Raji (cell line): ENCODE measurements around the gene ENTPD1.

Experiments used
- POLR2A ChIP-seq: IDR thresholded peaks from 2 replicates; pipeline ENCODE4 v1.6.1; 2011; ENCODE audit warnings: low read depth, low read length, control low read depth; ENCODE audit not compliant: insufficient read depth

Gene ENTPD1

GRCh38 chr10:95818010-95818409 lies 62.0 kb downstream of the ENTPD1 start:
- no peak for TF ChIP-seq POLR2A

- no peak for TF ChIP-seq POLR2A
These were observed 62.7 kb downstream of the ENTPD1 start for GRCh38 chr10:95818668-95819067.

- no peak for TF ChIP-seq POLR2A
These were observed 63.8 kb downstream of the ENTPD1 start for GRCh38 chr10:95819620-95820329.

GRCh38 chr10:95820363-95820762 lies 64.4 kb downstream of the ENTPD1 start:
- no peak for TF ChIP-seq POLR2A

- no peak for TF ChIP-seq POLR2A
These were observed 65.8 kb downstream of the ENTPD1 start for GRCh38 chr10:95821720-95822119.

- no peak for TF ChIP-seq POLR2A
These were observed 74.1 kb downstream of the ENTPD1 start for GRCh38 chr10:95830044-95830443.

- no peak for TF ChIP-seq POLR2A
These were observed 75.1 kb downstream of the ENTPD1 start for GRCh38 chr10:95831076-95831475.

- no peak for TF ChIP-seq POLR2A
These were observed 75.6 kb downstream of the ENTPD1 start for GRCh38 chr10:95831515-95831914.

GRCh38 chr10:95832216-95833041 lies 76.5 kb downstream of the ENTPD1 start:
- no peak for TF ChIP-seq POLR2A

GRCh38 chr10:95833042-95833610 lies 77.2 kb downstream of the ENTPD1 start:
- TF ChIP-seq POLR2A, result no peak

GRCh38 chr10:95834406-95834805 lies 78.4 kb downstream of the ENTPD1 start:
- TF ChIP-seq POLR2A, result no peak

GRCh38 chr10:95835149-95835860 lies 79.3 kb downstream of the ENTPD1 start:
- TF ChIP-seq POLR2A, result no peak

- no peak for TF ChIP-seq POLR2A
These were observed 79.9 kb downstream of the ENTPD1 start for GRCh38 chr10:95835911-95836310.

- TF ChIP-seq POLR2A, result no peak
These were observed 80.8 kb downstream of the ENTPD1 start for GRCh38 chr10:95836610-95837355.

- no peak for TF ChIP-seq POLR2A
These were observed 81.4 kb downstream of the ENTPD1 start for GRCh38 chr10:95837356-95837776.

- peak; percentile 34; the same call in 1 of the 2 replicates for TF ChIP-seq POLR2A
These were observed 81.8 kb downstream of the ENTPD1 start for GRCh38 chr10:95837783-95838182.
